GF-D8 (cell line): ENCODE results near the gene ARHGAP29.

ENCODE experiments used
- DNase-seq: peaks from one replicate; lab custom pipeline; 2025; lab: John Stamatoyannopoulos, UW

Gene ARHGAP29

DNA sequence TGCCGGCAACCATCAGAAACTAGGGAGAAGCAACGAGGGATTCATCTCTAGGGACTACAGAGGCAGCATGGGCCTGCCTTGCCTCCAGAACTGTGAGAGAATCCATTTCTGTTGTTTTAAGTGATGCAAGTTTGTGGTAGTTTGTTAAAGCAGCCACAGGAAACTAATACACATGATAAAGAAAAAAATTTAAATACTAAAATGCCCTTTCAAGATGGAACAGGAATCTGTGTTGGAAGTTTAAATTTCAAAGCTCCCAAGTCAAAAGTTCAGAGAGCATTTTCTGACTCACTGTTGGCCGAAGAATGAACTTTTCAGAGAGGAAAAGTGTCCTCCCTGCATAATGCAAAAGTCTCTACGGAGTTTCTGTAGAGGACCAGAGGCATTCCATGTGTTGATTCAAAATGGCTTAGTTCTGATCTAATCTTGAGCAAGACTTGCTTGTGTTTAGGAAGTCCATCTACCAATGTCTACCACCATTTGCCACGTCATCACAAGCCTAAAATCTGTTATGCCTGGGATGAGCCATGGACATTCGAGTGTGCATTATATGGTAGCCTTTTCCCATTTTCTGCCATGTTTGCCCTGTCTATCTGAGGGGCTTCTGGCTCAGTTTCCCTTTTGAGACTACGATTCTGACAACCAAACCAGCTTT lies 22.4 kb upstream of the ARHGAP29 start:
- DNase-seq, result no peak

DNA sequence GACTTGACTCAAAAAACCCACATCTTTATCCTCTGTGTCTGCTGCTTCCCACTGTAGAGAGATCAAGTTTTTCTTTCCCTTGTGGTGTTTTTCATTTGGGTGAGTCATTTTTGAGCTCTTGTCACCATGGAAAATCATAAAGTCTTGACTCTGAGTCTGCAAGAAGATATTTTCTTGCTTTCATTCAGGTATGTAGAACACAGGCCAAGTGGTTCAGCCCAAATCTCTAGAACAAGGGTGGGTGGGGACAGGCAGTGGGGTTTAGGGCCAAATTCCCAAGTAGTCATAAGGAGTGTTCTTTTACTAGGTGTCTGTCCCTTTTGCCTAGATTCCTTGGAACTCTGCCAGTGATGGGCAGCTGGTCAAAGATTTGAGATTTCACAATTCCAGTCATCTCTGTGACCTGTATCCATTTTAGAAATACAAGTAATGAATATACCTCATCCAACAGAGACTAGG lies 21.5 kb upstream of the ARHGAP29 start:
- DNase-seq, result no peak

DNA sequence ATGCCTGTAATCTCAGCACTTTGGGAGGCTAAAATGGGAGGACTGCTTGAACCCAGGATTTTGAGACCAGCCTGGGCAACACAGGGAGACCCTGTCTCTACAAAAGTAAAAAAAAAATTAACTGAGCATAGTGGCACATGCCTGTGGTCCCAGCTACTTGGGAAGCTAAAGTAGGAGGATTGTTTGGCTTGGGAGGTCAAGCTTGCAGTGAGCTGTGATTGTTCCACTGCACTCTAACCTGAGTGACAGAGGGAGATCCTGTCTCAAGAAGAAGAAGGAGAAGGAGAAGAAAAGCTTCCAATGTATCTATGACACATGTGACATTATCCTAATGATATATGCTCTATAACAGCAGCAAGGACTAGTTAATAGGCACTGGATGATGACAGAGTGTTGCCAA lies 20.1 kb upstream of the ARHGAP29 start:
- no peak for DNase-seq

DNA sequence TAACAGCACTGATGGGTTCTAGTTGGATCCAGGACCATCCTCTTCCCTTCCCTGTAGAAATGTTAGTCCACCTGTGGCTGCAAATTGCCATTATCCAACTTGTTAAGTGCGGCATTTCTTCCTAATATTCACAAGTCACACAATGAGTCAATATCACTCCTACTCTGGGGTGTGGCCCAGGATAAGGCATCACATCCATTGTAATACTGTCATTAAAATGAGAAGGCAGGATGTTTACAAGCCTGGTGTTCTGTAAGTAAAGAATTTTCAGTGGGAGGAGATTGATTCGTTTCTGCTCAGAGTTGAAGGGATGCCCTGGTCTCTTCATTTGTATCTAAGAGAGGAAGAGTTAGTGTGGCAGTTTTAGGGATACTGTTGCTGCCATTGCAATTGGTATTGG lies 18.1 kb upstream of the ARHGAP29 start:
- DNase-seq, result no peak

DNA sequence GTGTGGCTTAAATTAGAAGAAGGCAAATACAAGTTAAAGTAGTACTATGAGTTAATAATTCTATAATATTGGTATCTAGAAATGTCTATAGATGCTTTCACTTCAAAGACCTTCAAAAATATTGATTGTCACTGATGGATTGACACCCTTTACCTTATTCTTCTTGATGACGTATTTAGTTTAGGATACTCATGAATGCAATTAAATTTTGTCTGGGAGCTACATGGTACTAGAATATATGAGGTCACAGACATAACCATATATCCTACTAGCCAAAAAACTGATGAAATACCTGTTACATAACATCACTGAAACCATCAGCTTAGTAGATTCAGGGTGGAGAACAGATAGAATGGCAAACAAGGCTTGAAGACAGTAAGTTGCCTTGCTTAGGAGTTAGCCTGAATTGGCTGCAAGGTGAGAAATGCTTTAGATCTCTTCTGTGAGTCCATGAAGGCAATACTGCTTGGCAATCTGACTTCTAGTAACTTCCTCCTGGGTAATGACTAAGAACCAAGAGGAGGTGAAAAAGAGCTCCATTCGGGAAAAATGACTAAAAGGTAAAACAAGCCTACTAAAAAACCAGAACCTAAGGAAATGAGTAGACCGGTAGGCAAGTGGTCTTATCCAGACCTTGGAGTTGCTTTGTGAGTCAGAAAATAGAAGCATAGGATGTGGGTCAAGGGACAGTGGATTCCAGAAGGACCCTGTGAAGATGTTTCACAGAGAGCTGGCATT lies 16.9 kb upstream of the ARHGAP29 start:
- no peak for DNase-seq

DNA sequence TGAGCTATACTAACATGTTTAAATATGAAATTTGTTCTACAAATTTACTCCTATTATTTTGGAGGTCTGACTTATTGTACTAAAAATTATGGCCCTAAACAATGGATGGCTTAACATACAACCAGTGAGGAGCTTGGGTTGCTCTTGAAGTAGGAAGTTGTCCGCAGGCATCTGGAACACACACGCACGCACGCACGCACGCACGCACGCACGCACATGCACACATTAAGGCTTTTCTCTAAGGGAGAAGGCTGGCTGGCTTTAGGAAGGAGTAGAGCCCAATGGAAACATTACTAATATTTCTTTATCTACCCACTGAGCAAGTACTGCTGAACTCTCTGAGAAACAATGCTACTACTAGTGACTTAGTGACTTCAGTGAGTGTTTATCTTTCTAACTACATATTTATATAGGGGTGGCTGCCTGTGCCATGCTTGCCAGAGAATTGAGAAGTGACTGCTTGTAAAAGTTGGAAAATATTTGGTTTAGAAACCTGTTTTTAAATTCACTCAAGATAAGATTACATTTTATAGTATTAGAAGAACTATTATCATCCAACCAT lies 16.2 kb upstream of the ARHGAP29 start:
- no peak for DNase-seq

DNA sequence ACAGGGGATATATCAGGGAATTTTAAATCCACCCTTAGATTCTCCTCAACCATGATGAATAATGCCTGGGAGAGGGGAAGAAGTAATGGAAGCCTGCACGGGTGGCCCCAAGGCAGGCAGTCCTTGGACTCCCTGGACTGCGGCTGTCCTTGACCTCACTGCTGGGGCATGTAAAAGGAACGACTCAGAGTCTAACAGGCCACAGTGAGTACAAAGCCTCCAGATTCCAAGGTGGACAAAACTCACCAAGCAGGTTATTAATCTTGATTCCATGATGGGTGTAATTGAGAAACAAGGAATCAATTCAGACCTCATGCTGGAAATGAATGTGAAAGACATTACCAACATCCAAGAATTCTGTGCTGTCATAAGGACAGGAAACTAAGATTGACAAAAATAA lies 13.0 kb upstream of the ARHGAP29 start:
- DNase-seq, result no peak

DNA sequence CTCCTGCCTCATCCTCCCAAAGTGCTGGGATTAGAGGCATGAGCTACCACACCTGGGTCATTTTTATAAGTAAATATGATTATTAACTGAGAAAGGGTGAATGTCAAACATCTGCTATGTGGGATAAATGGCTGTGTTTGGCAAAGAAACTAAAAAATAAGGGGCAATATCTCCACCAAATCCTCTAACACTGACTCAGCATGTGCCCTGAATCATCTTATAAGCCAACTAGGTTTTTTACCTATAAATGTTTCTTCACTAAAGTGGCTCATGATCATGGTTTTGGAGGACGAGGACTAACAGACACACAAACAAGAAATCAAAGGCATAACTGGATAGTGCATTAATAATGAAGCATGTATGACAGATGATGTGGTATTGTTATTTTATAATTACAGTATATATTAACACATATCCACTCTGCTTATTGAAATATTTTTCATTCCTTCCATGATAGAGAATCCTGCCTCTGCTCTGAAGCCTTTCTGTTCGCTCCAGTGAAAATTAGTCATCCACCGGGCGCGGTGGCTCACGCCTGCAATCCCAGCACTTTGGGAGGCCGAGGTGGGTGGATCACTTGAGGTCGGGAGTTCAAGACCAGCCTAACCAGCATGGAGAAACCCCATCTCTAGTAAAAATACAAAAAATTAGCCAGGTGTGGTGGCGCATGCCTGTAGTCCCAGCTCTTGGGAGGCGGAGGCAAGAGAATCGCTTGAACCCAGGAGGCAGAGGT lies 11.7 kb upstream of the ARHGAP29 start:
- DNase-seq, result no peak

DNA sequence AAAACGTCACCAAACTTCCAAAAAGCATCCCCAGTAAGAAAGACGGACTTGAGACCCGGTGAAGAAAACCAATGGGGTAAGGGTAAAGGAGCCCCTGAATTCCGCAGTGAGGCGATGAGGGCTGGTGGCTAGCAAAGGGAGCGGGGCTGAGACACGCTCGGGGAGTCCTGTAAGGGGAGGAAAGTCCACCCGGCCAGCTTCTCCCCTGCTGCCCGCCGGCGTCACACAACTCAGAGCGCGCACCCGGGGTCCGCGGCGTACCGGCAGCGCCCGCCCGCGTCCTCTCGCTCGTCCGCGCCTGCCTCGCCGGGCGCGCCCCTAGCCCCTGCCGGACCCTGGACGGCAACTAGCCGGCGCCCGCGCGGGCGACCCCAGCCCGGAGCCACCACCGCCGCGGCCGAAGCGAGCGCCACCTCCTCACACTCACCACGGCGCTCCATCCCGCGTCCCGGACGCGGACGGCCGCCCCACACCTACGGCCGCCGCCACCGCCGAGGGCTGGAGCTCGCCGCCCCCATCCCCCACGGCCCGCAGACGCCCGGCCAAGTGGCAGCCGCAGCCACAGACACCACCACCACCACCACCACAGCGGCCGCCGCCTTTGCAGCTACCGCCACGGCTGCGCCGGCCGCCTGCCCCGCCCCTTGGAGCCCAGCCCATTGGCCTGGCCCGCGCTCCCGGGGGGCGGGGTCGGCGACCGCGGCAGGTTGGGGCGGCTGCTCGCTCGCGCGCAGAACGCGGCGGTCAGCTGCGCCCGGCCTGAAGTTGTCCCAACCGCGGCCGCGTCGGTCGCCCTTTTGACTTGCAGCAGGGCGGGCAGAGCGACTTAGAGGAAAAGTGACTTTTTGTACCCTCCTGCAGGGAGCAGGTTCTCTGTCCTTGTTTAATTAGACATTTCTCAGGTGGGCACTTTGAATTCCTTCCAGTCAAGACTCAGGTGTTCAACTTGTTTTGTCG lies 10.0 kb upstream of the ARHGAP29 start:
- no peak for DNase-seq

DNA sequence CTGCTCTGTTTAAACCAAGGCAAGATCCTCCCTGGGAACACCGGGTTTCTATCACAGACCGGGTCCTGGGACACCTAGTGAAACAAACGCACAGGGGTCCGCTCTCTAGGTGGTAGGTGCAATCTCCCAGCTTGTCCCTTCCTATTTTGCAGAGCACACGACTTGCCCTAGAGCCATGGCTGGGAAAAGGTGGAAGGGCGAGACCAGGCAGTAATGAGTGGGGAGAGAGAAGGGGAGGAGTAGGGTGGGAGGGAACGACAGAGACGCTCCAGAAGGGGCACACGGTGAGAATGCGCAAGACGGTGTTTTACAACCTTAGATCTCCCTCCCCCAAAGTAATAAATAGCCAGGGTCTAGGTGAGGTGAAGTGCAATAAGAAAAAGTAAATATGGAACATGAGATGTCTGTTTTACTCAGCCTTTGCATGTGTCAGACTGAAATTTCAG lies 9.3 kb upstream of the ARHGAP29 start:
- DNase-seq, result no peak

DNA sequence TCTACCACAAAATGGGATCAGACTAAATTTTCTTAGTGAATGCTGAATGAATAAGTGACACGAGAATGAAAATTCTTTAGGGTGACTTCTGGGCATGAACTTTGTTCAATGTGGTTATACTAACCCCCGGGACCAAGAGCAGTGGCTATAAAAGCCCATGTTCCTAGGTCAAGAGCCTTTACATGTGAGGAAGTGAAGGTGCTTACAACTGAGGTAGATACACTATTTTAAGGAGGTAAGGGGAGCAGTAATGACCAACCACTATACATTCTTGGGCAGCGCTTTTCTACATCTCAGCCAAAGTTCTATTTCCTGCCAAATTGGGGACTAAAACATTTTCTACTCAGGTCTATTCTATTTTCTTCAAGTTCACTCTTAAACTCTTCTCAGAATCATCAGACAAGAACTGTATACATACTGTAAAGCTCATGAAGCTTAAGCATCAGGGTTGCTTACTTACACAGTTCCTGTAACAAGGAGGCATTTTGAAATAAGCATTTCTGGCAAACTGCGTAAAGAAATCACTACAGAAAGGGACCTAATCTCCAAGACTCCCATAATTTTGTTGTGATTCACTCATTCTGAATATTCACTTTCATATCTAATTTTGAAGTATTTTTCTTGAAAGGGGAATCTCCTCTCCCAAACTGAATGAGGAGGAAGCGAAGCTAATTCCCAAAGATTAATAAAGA lies 8.5 kb upstream of the ARHGAP29 start:
- no peak for DNase-seq

DNA sequence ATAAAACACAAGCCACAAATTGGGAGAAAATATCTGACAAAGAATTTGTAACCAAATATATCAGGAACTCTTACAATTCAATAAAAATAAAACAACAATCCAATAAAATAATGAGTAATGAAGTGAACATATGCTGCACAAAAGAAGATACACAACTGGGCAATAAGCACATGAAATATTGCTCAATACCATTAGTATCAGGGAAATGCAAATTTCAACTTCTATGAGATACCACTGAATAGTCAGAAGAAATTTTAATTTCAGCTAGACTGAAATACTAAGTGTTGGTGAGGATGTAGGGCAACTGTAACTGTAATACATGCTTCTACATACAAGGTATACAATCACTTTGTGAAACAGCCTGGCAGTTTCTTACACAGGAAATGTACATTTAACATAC lies 7.4 kb upstream of the ARHGAP29 start:
- DNase-seq, result no peak

DNA sequence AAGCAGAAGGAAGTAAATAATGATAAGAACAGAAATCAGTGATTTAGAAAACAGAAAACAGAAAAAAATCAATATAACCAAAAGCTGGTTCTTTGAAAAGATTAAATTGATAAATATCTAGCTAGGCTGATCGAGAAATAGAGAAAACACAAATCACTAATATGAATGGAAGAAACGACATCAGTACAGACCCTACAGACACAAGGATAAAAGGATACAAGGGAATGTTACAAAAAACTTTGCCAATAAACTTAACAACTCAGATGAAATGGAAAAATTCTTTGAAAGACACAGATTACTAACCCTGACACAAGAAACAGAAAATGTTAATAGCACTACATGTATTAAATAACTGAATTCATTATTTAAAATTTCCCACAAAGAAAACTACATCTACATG lies 6.3 kb upstream of the ARHGAP29 start:
- no peak for DNase-seq

DNA sequence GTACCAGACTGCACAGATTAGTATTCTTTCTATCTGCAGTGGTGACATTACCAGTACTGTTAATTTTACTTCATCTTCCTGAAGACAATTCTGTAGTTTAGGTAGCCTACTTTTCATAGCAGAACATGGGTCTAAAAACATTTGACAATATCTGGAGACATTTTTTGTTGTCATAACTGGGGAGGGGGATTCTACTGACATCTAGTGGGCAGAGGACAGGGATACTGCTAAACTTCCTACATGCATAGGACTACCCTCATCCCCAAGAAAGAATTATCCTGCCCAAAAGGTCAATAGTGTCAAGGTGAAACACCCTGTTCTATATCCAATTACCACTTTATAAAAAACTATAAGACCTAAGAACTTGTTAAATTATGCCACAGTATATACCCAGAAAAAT lies 3.4 kb upstream of the ARHGAP29 start:
- DNase-seq, result no peak

DNA sequence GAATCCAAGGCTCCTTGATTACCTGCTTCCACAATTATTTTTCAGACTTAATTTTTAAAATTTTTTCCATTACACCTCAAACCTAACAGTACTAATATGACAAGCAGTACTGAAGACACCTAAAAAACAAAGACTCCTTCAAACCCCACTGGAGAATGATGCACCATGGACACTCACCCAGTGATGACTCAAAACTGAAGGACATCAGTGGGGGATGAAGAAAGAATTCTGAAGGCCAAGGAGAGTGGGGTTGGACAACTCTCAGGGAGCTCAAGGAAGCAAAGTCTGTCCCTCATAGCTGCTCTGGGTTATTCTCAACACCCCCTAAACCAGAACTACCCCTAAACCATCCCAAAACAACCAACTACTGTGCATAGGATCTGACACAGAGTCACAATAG lies 2.4 kb upstream of the ARHGAP29 start:
- DNase-seq, result no peak

DNA sequence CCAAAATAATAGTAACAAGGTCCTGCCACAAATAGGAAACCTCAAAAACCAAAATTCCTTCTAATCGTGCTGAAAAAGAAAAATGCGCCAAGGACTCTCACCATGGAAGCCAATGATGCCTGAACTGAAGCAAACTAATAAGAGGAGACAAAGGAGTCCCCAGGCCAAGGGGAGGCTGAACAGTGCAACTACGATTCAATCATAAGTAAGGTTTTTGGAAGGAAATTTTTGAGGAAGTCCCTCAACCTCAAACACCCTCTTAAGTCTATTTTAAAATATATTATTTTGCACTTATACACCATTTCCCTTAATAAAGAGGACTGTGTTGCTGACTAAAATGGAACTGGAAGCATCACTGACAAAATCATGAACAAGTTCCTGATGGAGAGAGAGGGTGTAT lies 1.7 kb upstream of the ARHGAP29 start:
- DNase-seq, result no peak

DNA sequence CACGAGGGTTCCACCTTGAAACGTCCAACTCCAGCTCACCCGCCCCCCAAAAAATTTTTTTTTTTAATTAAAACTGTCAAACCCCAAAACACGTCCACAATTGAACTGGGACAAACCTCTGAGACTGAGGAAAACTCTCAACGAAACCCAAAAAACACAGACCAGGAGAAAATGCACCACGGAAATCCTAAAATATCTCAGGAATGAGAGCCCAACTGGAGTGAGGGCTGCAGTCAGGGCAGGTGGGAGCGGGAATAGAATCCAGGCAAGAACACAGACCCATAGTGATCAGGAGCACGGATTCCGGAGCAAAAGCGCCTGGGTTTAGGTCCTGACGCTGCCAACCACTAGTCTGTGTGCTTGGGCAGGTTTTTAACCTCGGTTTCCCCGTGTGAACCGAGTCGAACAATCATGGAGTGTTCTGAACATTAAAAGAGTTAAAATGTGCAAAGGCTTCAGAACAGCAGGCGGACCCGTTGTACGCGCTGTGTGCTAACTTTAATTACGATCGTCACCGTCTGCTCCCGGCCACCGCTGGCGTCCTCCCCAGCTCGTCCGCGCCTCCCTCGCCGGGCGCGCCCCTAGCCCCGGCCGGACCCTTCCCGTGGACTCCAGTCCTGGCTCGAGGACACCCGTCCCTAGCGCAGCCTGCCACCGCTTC lies 624 bp downstream of the ARHGAP29 start:
- DNase-seq, result no peak

DNA sequence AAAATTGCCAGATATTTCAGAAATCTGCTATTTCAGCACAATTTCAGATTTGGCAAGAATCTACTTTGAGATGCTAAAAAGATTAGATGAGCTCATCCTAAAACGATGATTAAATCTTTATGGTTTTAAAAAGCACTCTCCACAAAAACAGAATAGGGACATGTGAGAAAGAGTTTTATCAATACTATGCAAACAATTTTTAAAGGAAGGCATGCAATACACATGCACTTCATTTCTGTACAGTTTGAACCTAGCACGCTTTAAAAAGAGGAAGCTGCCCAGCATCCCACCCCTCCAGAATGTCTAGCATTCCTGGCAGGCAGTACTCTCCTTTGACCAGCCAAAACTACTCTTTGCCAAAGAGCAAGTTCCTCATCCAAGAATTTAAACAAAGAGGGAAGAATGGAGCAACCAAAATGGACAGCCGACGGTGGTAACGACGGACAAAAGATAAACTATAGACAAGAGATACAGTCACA lies 1.3 kb downstream of the ARHGAP29 start:
- DNase-seq, result no peak

DNA sequence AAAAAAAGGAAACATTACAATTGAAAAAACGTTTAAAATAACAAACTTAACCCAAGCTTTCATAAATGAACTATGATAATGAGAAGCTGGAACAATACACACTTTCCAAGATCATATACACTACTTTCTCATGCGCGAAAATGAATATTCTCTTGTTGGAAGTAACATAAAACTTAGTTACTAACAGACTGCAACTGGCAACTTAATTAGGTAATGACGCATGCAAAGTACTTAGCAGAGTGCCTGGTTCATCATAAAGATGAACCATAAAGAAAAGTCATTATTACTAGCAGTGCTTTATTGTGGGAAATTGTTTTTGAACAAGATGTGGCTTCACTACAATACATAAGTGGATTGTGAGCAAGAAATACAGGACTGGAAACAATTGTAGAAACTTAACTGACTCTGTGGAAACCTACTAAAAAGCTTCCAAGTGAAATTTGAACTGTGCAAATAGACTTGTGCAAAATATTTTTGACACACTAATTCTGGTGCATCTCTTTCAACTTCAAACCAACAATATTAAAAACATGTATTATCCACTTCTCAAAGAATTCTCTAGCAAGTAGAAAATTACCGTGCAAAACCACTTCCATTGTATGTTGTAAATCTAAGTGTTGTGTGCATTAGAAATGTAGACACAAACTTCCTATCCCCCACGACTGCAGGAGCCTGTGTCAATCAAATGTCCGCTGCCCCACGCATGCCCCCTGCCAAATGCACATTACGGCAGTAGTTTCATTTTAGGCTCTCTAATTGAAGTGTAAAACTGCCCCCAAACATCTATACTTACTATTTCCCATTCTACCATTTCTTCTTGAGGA lies 2.0 kb downstream of the ARHGAP29 start:
- no peak for DNase-seq
